Pancreas (tissue), 10 donors: Measurements from ENCODE around the gene WWOX. TPM values are rescaled to one million over a fixed set of nuclear protein-coding genes. Genes with fewer than 3 reads are reported as not detected.

Source experiments
- ATAC-seq, 4 donors: fragments of 200-7000 bp; cut with Tn5 transposase; one replicate each; pipeline versions ENCODE4 v1.8.0 to v1.9.1; 2020; ENCODE audit warnings: mild to moderate bottlenecking in 4 of 4, moderate library complexity in 4 of 4
- DNase-seq, 6 donors: peaks; one replicate each; pipeline ENCODE4 v3.0.0-alpha.2; 2020
- FAIRE-seq: peaks from 2 replicates; lab custom pipeline; 2012; peaks lifted over from hg19 to GRCh38; lab: Jason Lieb, UNC
- H3K27ac ChIP-seq, 4 donors: fragments of 200-600 bp; sonication (generic); 1 replicate in 3 of 4; 2 replicates in 1 of 4; pipeline versions ENCODE4 v1.5.0 to v1.8.0; 2020
- H3K27me3 ChIP-seq, 4 donors: fragments of 200-600 bp; one replicate each; pipeline ENCODE4 v1.8.0; 2021
- H3K36me3 ChIP-seq, 3 donors: fragments of 200-600 bp; sonication (generic) in 1 of 3; one replicate each; pipeline versions ENCODE4 v1.5.0 to v1.8.0; 2020 to 2021
- H3K4me1 ChIP-seq, 3 donors: fragments of 200-600 bp; one replicate each; pipeline ENCODE4 v1.8.0; 2021
- H3K4me3 ChIP-seq, 4 donors: fragments of 200-600 bp; sonication (generic) in 2 of 4; one replicate each; pipeline versions ENCODE4 v1.5.0 to v1.8.0; 2020 to 2021
- H3K9me3 ChIP-seq, 4 donors: fragments of 200-600 bp; one replicate each; pipeline ENCODE4 v1.8.0; 2021
- CTCF ChIP-seq, 4 donors: fragments of 200-600 bp; sonication (generic) in 3 of 4; IDR thresholded peaks; one replicate each; pipeline versions ENCODE4 v1.5.0 to v1.8.0; 2021; ENCODE audit warnings: antibody characterized with exemption in 4 of 4
- WGBS, 2 donors: extraction: QIAGEN DNeasy Blood & Tissue Kit; methylation state at CpG; one replicate each; pipeline ENCODE4 v1.1.7; 2013; 5-methylcytosine and 5-hydroxymethylcytosine counted together
- intact Hi-C, 3 donors: fragments of 100-400 bp; cut with DNase I; formaldehyde crosslinking; loops; one replicate each; pipeline versions ENCODE4 v1.11.1 to v1.14.2; 2022
- polyA plus RNA-seq, 2 donors: library from polyadenylated mRNA; stranded (reverse); fragments of 200-250 nt; gene quantifications; one replicate each; pipeline ENCODE4 v1.2.3, GENCODE V29; 2013
- total RNA-seq, 6 donors: library from RNA; stranded (reverse); fragmentation: NEBNext Ultra II Directional in 4 of 6; extraction: Animal tissue kit (Norgen Biotek cat#: 25700) in 4 of 6; gene quantifications; one replicate each; pipeline versions ENCODE4 v1.2.1 to v1.2.4, GENCODE V29; 2021 to 2023
- donor health status: healthy with polysubstance abuse.
- donor health status: DM: no; HTN: no; CAD: no; lungs with moderate emphysema.
- donor health status: DM: no; HTN: no; CAD: no.
- donor health status: control.
- donor health status: control.
- donor health status: Bipolar disorder and iron deficiency.
- donor health status: DM: yes; HTN: yes; CAD: no.
- donor health status: DM: no; HTN: no; CAD: no.
- donor health status: DM: no; HTN: no; CAD: no.
- donor health status: DM: yes; HTN: yes; CAD: no.

Gene WWOX
- total and polyA plus RNA-seq, 8 donors: 6.8 to 14.4 (median 10.8) TPM

- TF ChIP-seq CTCF (IDR thresholded peaks at IDR 0.05): no peak
- no peaks in the 10 kb centered on the region for H3K9me3 ChIP-seq
- intact Hi-C loops: no loop called here
- no peak for ATAC-seq
- FAIRE-seq: no peak
- no peak for DNase-seq
- H3K36me3 ChIP-seq: no peaks in the 10 kb centered on the region
- WGBS, 2 donors: 92 to 95% methylated on average over 8 of the region's 8 CpGs
- no peak overlapping the region for H3K27ac ChIP-seq
- H3K27me3 ChIP-seq: no peaks in the 10 kb centered on the region
- no peak overlapping the region for H3K4me3 ChIP-seq
- H3K4me1 ChIP-seq: no peaks in the 10 kb centered on the region
Observed at GRCh38 chr16:78791011-78791410, 691.6 kb downstream of the WWOX start.

- FAIRE-seq: no peak
- WGBS, 2 donors: 77 to 88% methylated on average over 7 of the region's 7 CpGs
- H3K36me3 ChIP-seq: no peaks in the 10 kb centered on the region
- H3K4me3 ChIP-seq: no peak overlapping the region
- no peaks in the 10 kb centered on the region for H3K4me1 ChIP-seq
- no peak for TF ChIP-seq CTCF (IDR thresholded peaks at IDR 0.05)
- H3K9me3 ChIP-seq: no peaks in the 10 kb centered on the region
- ATAC-seq: no peak
- H3K27ac ChIP-seq: no peak overlapping the region
- no peak for DNase-seq
- intact Hi-C loops: no loop called here
- H3K27me3 ChIP-seq: no peaks in the 10 kb centered on the region
Observed at GRCh38 chr16:78791926-78792325, 692.5 kb downstream of the WWOX start.

GRCh38 chr16:78792952-78793351 lies 693.5 kb downstream of the WWOX start:
- Histone ChIP-seq H3K4me1 (no peaks in the 10 kb centered on the region), H3K9me3 (no peaks in the 10 kb centered on the region), H3K4me3 (no peak overlapping the region), H3K27me3 (no peaks in the 10 kb centered on the region), H3K36me3 (no peaks in the 10 kb centered on the region), H3K27ac (no peak overlapping the region)
- WGBS, 2 donors: 92 to 98% methylated on average over 5 of the region's 5 CpGs
- no peak for TF ChIP-seq CTCF (IDR thresholded peaks at IDR 0.05)
- DNase-seq: no peak
- no peak for ATAC-seq
- FAIRE-seq: no peak
- intact Hi-C loops: no loop called here

- no peaks in the 10 kb centered on the region for H3K27me3 ChIP-seq
- no peak for DNase-seq
- no peaks in the 10 kb centered on the region for H3K4me1 ChIP-seq
- no peaks in the 10 kb centered on the region for H3K9me3 ChIP-seq
- no peak for ATAC-seq
- FAIRE-seq: no peak
- H3K4me3 ChIP-seq: no peak overlapping the region
- no peak for TF ChIP-seq CTCF (IDR thresholded peaks at IDR 0.05)
- intact Hi-C loops: no loop called here
- 83 to 88% methylated on average over 6 of the region's 6 CpGs for WGBS, 2 donors
- H3K27ac ChIP-seq: no peak overlapping the region
- no peaks in the 10 kb centered on the region for H3K36me3 ChIP-seq
Observed at GRCh38 chr16:78794581-78795250, 695.3 kb downstream of the WWOX start.

GRCh38 chr16:78795433-78795832 lies 696.0 kb downstream of the WWOX start:
- H3K27ac ChIP-seq: no peak overlapping the region
- no peaks in the 10 kb centered on the region for H3K36me3 ChIP-seq
- 90 to 97% methylated on average over 1 of the region's 1 CpG for WGBS, 2 donors
- H3K4me1 ChIP-seq: no peaks in the 10 kb centered on the region
- no peaks in the 10 kb centered on the region for H3K9me3 ChIP-seq
- TF ChIP-seq CTCF (IDR thresholded peaks at IDR 0.05): no peak
- FAIRE-seq (no peak), ATAC-seq (no peak), DNase-seq (no peak)
- H3K27me3 ChIP-seq: no peaks in the 10 kb centered on the region
- H3K4me3 ChIP-seq: no peak overlapping the region
- intact Hi-C loops: no loop called here
